ENCODE data around the gene ENPP3. TPM values are rescaled to one million over a fixed set of nuclear protein-coding genes. Genes with fewer than 3 reads are reported as not detected.
A peak's percentile ranks its signal among the peaks of the same experiment; 100 is the strongest.

Gene ENPP3
- total RNA-seq, 6 experiments from 2014 or later, result 0.07 to 0.12 TPM; not detected in 4

DNA sequence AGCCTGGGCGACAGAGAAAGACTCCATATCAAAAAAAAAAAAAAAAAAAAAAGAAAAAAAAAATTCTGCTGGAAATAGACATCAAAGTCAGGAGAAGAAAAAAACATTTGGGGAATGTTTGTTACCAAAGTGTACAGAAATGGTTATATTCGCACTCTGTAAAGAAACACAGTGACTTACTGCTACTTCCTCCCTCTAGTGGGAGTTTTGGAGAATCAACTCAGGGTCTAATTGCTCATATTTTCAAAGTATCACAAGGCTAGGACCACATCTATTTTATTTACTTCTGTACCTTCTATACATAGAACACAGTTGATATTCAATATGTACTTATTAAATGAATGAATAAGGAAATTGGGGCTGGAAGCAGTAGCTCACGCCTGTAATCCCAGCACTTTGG is 39.7 kb upstream of the ENPP3 start:
- Mint-ChIP-seq H3K4me1 (ENCODE audit: low read depth) (peaks cover 4% of the 10 kb centered on the region; the same call in 1 of the 2 replicates), H3K4me3 (no peak overlapping the region), H3K27me3 (ENCODE audit: insufficient read depth) (no peaks in the 10 kb centered on the region), H3K9me3 (no peaks in the 10 kb centered on the region), H3K27ac (no peak overlapping the region), H3K36me3 (ENCODE audit: low read depth) (peaks cover 43% of the 10 kb centered on the region)
- TF ChIP-seq, protein P1, sequence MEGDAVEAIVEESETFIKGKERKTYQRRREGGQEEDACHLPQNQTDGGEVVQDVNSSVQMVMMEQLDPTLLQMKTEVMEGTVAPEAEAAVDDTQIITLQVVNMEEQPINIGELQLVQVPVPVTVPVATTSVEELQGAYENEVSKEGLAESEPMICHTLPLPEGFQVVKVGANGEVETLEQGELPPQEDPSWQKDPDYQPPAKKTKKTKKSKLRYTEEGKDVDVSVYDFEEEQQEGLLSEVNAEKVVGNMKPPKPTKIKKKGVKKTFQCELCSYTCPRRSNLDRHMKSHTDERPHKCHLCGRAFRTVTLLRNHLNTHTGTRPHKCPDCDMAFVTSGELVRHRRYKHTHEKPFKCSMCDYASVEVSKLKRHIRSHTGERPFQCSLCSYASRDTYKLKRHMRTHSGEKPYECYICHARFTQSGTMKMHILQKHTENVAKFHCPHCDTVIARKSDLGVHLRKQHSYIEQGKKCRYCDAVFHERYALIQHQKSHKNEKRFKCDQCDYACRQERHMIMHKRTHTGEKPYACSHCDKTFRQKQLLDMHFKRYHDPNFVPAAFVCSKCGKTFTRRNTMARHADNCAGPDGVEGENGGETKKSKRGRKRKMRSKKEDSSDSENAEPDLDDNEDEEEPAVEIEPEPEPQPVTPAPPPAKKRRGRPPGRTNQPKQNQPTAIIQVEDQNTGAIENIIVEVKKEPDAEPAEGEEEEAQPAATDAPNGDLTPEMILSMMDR (IDR thresholded peaks at IDR 0.05), result peak; percentile 55
- DNase-seq, result no peak

DNA sequence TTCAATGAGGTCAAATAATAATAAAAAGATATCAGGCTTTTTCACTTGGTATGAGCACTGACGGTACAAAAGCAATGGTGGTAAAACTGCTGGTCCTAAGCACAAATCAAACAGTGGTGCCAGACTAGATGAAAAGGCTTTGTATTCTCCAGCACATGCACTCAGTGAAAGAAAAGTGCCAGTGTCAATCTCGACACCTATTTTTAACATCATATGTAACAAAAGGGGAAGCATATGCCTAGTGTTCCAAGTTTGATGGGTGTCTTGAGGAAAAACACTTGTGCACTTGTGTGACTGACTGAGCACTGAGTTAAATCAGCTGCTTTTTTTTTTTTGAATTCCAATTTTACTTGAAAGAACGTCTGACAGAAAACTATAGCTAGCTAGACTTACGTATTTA is 36.4 kb upstream of the ENPP3 start:
- Mint-ChIP-seq H3K9me3 (no peaks in the 10 kb centered on the region), H3K27ac (no peak overlapping the region), H3K4me1 (ENCODE audit: low read depth) (peaks cover 27% of the 10 kb centered on the region), H3K36me3 (ENCODE audit: low read depth) (peaks cover 30% of the 10 kb centered on the region), H3K4me3 (no peak overlapping the region), H3K27me3 (ENCODE audit: insufficient read depth) (no peaks in the 10 kb centered on the region)
- DNase-seq, result no peak
- TF ChIP-seq, protein P1 (IDR thresholded peaks at IDR 0.05), result no peak

DNA sequence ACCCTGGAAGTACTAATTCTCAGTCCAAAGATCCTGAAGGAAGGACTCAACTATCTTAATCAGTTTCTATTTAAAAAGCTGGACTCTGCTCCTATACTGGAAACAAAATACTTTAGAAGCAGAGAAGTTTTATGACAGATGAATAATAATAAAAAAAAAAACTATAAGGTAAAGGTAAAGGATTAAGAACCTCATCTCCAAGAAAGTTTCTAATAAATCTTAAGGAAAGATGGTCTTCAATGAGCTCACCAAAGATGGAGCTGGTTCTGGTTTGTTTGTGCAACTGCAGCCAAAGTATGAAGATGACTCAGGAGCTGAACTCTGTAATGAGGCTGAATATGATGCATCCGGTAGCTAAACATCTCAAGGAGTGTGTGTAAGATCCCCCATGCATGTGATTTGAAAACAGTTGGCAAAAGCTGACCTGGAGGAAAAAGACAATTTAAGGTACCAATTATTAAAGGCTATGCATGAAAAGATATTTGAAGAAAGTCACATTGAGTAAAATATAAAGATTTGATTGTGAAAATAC is 34.3 kb upstream of the ENPP3 start:
- Mint-ChIP-seq H3K27me3 (ENCODE audit: insufficient read depth) (no peaks in the 10 kb centered on the region), H3K4me1 (ENCODE audit: low read depth) (peaks cover 27% of the 10 kb centered on the region)
- TF ChIP-seq, protein P1 (IDR thresholded peaks at IDR 0.05), result no peak

DNA sequence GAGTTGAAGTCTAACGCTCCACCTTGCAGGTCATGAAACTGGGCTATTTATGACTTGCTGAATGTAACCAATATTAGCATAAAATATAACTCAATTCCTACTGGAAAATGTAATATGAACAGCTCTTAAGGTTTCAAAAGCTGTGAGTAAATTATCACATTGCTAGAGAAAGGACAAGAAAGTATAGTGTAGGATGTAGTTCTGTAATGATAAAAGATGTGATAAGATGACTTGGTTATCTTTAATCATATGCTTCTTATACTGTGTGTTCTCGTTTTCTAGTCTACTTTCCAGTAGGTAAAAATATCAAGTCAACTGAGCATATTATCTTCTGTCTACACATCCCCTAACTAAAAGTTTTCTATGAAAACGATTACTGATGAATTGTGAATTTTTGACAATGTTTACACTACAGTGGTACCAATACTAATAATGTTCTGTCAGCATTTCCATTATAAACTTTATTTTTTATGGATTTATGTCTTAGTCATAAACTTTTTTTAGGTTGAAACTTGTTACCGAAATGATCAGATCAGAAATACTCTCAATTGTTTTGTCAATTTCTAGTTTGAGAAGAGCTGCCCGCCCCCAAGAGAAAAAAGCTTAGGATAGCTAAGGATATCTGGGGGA is 23.7 kb upstream of the ENPP3 start:
- Mint-ChIP-seq H3K9me3 (no peaks in the 10 kb centered on the region), H3K36me3 (ENCODE audit: low read depth) (peaks cover 3% of the 10 kb centered on the region; the same call in 1 of the 2 replicates), H3K4me1 (ENCODE audit: low read depth) (no peaks in the 10 kb centered on the region), H3K27ac (no peak overlapping the region), H3K27me3 (ENCODE audit: insufficient read depth) (no peaks in the 10 kb centered on the region), H3K4me3 (no peak overlapping the region)
- no peak for DNase-seq
- TF ChIP-seq, protein P1 (IDR thresholded peaks at IDR 0.05), result no peak

More for the DNA sequence above, 34.3 kb upstream of the ENPP3 start:
- no peaks in the 10 kb centered on the region for H3K9me3 Mint-ChIP-seq
- peak; percentile 90 for DNase-seq
- peak overlapping the region; percentile 81 for H3K27ac Mint-ChIP-seq
- peaks cover 33% of the 10 kb centered on the region for H3K36me3 Mint-ChIP-seq (ENCODE audit: low read depth)
- no peak overlapping the region for H3K4me3 Mint-ChIP-seq

DNA sequence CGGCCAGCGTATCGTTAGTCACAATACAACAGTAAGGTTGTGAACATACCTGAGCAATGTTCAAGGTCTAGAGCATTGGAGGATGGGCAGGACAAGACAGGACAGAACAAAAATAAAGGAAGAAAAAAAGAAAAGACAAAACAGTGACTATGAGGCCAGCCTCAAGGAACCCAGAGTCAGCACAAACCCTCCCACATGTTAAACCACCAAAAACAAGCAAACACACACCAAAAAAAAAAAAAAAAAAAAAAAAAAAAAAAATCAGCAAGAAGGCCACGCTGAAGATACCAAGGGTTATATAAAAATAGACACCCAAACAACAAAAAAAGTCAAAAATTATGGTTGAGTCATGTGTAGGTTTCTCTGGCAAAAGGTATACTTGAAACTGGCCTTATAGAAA is 21.8 kb upstream of the ENPP3 start:
- DNase-seq, result no peak
- Mint-ChIP-seq H3K27ac (no peak overlapping the region), H3K27me3 (ENCODE audit: insufficient read depth) (no peaks in the 10 kb centered on the region), H3K4me1 (ENCODE audit: low read depth) (no peaks in the 10 kb centered on the region), H3K36me3 (ENCODE audit: low read depth) (0 out of 2 replicates have a peak, but pooled peaks cover 5% of the 10 kb centered on the region), H3K4me3 (no peak overlapping the region), H3K9me3 (no peaks in the 10 kb centered on the region)
- TF ChIP-seq, protein P1 (IDR thresholded peaks at IDR 0.05), result no peak
